GM10847 (cell line): ENCODE data around the gene KIF6.

Source experiments
- POLR2A ChIP-seq: IDR thresholded peaks from 2 replicates; pipeline ENCODE4 v1.6.1; 2011; ENCODE audit not compliant: insufficient read length; ENCODE audit errors: extremely low read depth

KIF6 gene

GRCh38 chr6:39366931-39367618, 358.1 kb downstream of the KIF6 start:
- no peak for TF ChIP-seq POLR2A

- no peak for TF ChIP-seq POLR2A
Observed at GRCh38 chr6:39365281-39366074, 359.7 kb downstream of the KIF6 start.

- no peak for TF ChIP-seq POLR2A
Observed at GRCh38 chr6:39363280-39363679, 361.9 kb downstream of the KIF6 start.

GRCh38 chr6:39362487-39362865, 362.7 kb downstream of the KIF6 start:
- no peak for TF ChIP-seq POLR2A

GRCh38 chr6:39361657-39362486, 363.3 kb downstream of the KIF6 start:
- TF ChIP-seq POLR2A = no peak

GRCh38 chr6:39360378-39360777, 364.8 kb downstream of the KIF6 start:
- TF ChIP-seq POLR2A = no peak

GRCh38 chr6:39357998-39358686, 367.1 kb downstream of the KIF6 start:
- no peak for TF ChIP-seq POLR2A

GRCh38 chr6:39353698-39354315, 371.4 kb downstream of the KIF6 start:
- no peak for TF ChIP-seq POLR2A

GRCh38 chr6:39350723-39351505, 374.3 kb downstream of the KIF6 start:
- no peak for TF ChIP-seq POLR2A

- no peak for TF ChIP-seq POLR2A
Observed at GRCh38 chr6:39348740-39349139, 376.5 kb downstream of the KIF6 start.

GRCh38 chr6:39347906-39348585, 377.2 kb downstream of the KIF6 start:
- no peak for TF ChIP-seq POLR2A

- no peak for TF ChIP-seq POLR2A
Observed at GRCh38 chr6:39347206-39347605, 378.0 kb downstream of the KIF6 start.

GRCh38 chr6:39344821-39345280, 380.4 kb downstream of the KIF6 start:
- TF ChIP-seq POLR2A = no peak

- no peak for TF ChIP-seq POLR2A
Observed at GRCh38 chr6:39343396-39343870, 381.8 kb downstream of the KIF6 start.
